ENCODE measurements around the gene PCDH15. TPM values are rescaled to one million over a fixed set of nuclear protein-coding genes. Genes with fewer than 3 reads are reported as not detected.

PCDH15 gene
- total RNA-seq, 4 donors from 2014 or later = not detected

DNA sequence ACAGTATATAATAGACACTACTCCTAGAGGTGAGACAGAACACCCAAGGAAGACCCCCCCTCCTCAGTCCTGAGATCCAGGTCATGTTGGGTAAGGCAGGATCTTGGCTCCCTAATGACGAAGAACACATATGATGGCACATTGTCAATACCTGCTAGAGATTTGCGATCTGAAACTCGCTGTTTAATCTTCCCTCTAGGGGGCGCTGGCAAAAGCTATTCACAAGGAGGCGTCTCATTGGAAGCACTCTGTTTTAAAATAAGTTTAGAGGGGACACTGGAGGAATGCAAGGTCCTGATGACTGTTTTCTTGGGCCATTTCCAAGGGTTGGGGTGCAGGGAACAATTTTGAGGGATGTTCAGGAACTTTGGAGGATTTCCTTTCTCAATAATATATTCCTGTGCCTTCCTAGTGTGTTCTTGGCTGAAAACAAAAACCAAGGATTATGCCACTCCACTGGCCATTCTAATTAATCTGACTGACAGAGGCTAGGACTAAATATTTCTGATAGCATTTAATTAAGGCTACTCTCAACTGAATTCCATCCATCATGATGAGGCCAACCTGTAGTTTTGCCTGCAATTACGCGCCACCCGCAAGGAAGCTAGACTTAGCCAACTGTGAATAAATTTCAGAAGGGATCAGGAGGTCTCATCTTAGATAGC lies 1014.7 kb downstream of the PCDH15 start:
- intact Hi-C loops (cut with DNase I; ENCODE audit: low total_unique reads) (no loop called here), in situ Hi-C loops (cut with MboI; ENCODE audit: low sequenced_read_pairs in 4 of 4) (no loop called here)
- no peak for DNase-seq
- H3K27me3 ChIP-seq = no peaks in the 10 kb centered on the region
- H3K36me3 ChIP-seq = no peaks in the 10 kb centered on the region
- no peak overlapping the region for H3K27ac ChIP-seq
- ATAC-seq = no peak
- H3K4me3 ChIP-seq = no peak overlapping the region
- no peaks in the 10 kb centered on the region for H3K4me1 ChIP-seq
- H3K9me3 ChIP-seq = no peaks in the 10 kb centered on the region
- TF ChIP-seq POLR2A (IDR thresholded peaks at IDR 0.05) = no peak
- TF ChIP-seq, protein P1, sequence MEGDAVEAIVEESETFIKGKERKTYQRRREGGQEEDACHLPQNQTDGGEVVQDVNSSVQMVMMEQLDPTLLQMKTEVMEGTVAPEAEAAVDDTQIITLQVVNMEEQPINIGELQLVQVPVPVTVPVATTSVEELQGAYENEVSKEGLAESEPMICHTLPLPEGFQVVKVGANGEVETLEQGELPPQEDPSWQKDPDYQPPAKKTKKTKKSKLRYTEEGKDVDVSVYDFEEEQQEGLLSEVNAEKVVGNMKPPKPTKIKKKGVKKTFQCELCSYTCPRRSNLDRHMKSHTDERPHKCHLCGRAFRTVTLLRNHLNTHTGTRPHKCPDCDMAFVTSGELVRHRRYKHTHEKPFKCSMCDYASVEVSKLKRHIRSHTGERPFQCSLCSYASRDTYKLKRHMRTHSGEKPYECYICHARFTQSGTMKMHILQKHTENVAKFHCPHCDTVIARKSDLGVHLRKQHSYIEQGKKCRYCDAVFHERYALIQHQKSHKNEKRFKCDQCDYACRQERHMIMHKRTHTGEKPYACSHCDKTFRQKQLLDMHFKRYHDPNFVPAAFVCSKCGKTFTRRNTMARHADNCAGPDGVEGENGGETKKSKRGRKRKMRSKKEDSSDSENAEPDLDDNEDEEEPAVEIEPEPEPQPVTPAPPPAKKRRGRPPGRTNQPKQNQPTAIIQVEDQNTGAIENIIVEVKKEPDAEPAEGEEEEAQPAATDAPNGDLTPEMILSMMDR (IDR thresholded peaks at IDR 0.05 in 4 of 5, conservative IDR thresholded peaks at IDR 0.05 in 1 of 5) = no peak

DNA sequence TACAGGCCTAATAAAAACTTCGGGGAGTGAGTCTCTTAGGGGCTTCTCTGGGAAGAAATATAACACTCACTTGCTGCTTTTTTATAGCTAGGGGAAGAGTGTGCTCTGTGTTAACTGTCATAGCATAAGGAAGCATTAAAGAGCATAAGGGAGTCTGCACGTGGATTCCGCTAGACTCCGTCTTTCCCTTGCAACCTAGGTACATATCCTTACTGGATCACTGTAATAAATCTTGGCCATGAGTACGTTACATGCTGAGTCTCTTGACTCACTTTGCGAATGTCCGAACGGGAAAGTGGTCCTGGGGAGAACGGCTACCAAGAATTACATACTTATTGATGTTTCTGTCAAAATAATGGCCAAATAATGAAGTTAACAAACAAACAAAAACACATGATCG lies 1029.3 kb downstream of the PCDH15 start:
- intact Hi-C loops (cut with DNase I; ENCODE audit: low total_unique reads) = no loop called here
- TF ChIP-seq POLR2A (IDR thresholded peaks at IDR 0.05) = no peak
- TF ChIP-seq, protein P1 (IDR thresholded peaks at IDR 0.05 in 4 of 5, conservative IDR thresholded peaks at IDR 0.05 in 1 of 5) = no peak
- H3K27me3 ChIP-seq = no peaks in the 10 kb centered on the region
- H3K27ac ChIP-seq = no peak overlapping the region
- H3K4me1 ChIP-seq = no peaks in the 10 kb centered on the region
- H3K9me3 ChIP-seq = no peaks in the 10 kb centered on the region
- ATAC-seq = no peak
- no peak for DNase-seq
- no peaks in the 10 kb centered on the region for H3K36me3 ChIP-seq
- H3K4me3 ChIP-seq = no peak overlapping the region
- in situ Hi-C loops (cut with MboI; ENCODE audit: low sequenced_read_pairs in 4 of 4) = no loop called here

- intact Hi-C loops (cut with DNase I; ENCODE audit: low total_unique reads) = no loop called here
- ATAC-seq = no peak
Observed at GRCh38 chr10:53770903-53771302, 1030.1 kb downstream of the PCDH15 start.

DNA sequence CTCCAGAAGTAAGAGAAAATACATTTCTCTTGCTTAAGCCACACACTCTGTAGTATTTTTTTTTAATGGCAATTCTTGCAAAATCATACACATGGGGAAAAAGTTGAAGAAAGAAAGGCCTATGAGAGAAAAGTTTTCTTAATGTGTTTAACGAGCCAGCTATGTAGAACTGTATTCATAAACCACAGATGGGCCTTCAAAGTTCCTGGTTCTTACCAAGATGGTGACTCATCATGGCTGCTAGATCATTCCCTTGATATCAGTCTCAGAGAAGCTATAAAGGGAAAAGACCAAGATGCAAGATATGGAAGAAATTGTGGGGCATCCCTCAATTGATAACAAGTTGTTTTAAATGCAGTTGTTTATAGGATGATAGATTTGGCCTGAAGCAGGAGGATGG lies 1035.7 kb downstream of the PCDH15 start:
- no peak for ATAC-seq

More at GRCh38 chr10:53770903-53771302, 1030.1 kb downstream of the PCDH15 start:
- no peaks in the 10 kb centered on the region for H3K4me1 ChIP-seq
- TF ChIP-seq, protein P1 (IDR thresholded peaks at IDR 0.05 in 4 of 5, conservative IDR thresholded peaks at IDR 0.05 in 1 of 5) = no peak
- TF ChIP-seq POLR2A (IDR thresholded peaks at IDR 0.05) = no peak
- DNase-seq = no peak
- H3K36me3 ChIP-seq = no peaks in the 10 kb centered on the region
- in situ Hi-C loops (cut with MboI; ENCODE audit: low sequenced_read_pairs in 4 of 4) = no loop called here
- no peaks in the 10 kb centered on the region for H3K9me3 ChIP-seq
- no peaks in the 10 kb centered on the region for H3K27me3 ChIP-seq
- H3K4me3 ChIP-seq = no peak overlapping the region
- H3K27ac ChIP-seq = no peak overlapping the region

More for the DNA sequence above, 1035.7 kb downstream of the PCDH15 start:
- no peak overlapping the region for H3K27ac ChIP-seq
- intact Hi-C loops (cut with DNase I; ENCODE audit: low total_unique reads) (no loop called here), in situ Hi-C loops (cut with MboI; ENCODE audit: low sequenced_read_pairs in 4 of 4) (no loop called here)
- H3K36me3 ChIP-seq = no peaks in the 10 kb centered on the region
- no peaks in the 10 kb centered on the region for H3K4me1 ChIP-seq
- H3K4me3 ChIP-seq = no peak overlapping the region
- no peaks in the 10 kb centered on the region for H3K27me3 ChIP-seq
- H3K9me3 ChIP-seq = no peaks in the 10 kb centered on the region
- no peak for DNase-seq
- TF ChIP-seq POLR2A (IDR thresholded peaks at IDR 0.05) = no peak
- TF ChIP-seq, protein P1 (IDR thresholded peaks at IDR 0.05 in 4 of 5, conservative IDR thresholded peaks at IDR 0.05 in 1 of 5) = no peak
